Spleen (tissue), 7 donors: ENCODE results near the gene SMARCC2.

Experiments used
- CTCF ChIP-seq, 11 experiments: fragments of 200-600 bp in 7 of 11; fragments of 450-650 bp in 4 of 11; sonication (generic) in 4 of 11; IDR thresholded peaks in 8 of 11; conservative IDR thresholded peaks in 3 of 11; 1 replicate in 7 of 11; 2 replicates in 4 of 11; pipeline versions ENCODE4 v1.4.0 to v1.8.0; 2016 to 2021; ENCODE audit warnings: antibody characterized with exemption in 11 of 11, inconsistent platforms in 4 of 11, mild to moderate bottlenecking in 1 of 11
- POLR2A ChIP-seq, 3 donors: fragments of 450-650 bp; IDR thresholded peaks; one replicate each; pipeline ENCODE4 v1.5.1; 2017; ENCODE audit warnings: antibody characterized with exemption in 3 of 3, mild to moderate bottlenecking in 1 of 3
- donor health status: DM: no; HTN: no; CAD: no; lungs with moderate emphysema.
- donor health status: DM: no; HTN: no; CAD: no.
- donor health status: DM: no; HTN: no; CAD: no.

- no peak for TF ChIP-seq CTCF (IDR thresholded peaks at IDR 0.05 in 8 of 11, conservative IDR thresholded peaks at IDR 0.05 in 3 of 11)
- TF ChIP-seq POLR2A (IDR thresholded peaks at IDR 0.05) = no peak
These were observed 60.5 kb downstream of the SMARCC2 start for GRCh38 chr12:56128670-56129205.
